H1 (cell line): ENCODE measurements around the gene GFAP. TPM values are rescaled to one million over a fixed set of nuclear protein-coding genes. Genes with fewer than 3 reads are reported as not detected.

Experiments
- CTCF ChIA-PET: fragments of 300-600 bp; sonication (Branson Sonifier 250); formaldehyde crosslinking; loops from one replicate; lab custom pipeline; 2021; ENCODE audit not compliant: partially characterized antibody; lab: Charles Lee
- POLR2A ChIA-PET: fragments of 300-600 bp; sonication (Branson Sonifier 250); formaldehyde crosslinking; loops from one replicate; lab custom pipeline; 2021; ENCODE audit warnings: inconsistent platforms; ENCODE audit not compliant: partially characterized antibody; lab: Charles Lee
- DNase-seq, 2 experiments: peaks; one replicate each; pipeline versions ENCODE4 v3.0.0 to v3.0.0-alpha.2; 2010 to 2022; ENCODE audit warnings: low spot score in 2 of 2, low read depth in 1 of 2, mixed read lengths in 1 of 2
- FAIRE-seq: peaks from 2 replicates; lab custom pipeline; 2011; peaks lifted over from hg19 to GRCh38; lab: Jason Lieb, UNC
- H2AFZ ChIP-seq: 2 replicates; pipeline ENCODE4 v1.8.1; 2012; ENCODE audit warnings: low read length, inconsistent platforms
- H2AK5ac ChIP-seq: 2 replicates; pipeline ENCODE4 v1.6.1; 2013; ENCODE audit warnings: low read depth, low read length
- H2BK120ac ChIP-seq: replicated peaks from 2 replicates; pipeline ENCODE3; 2013; ENCODE audit warnings: low read depth, low read length, inconsistent platforms
- H2BK12ac ChIP-seq: 2 replicates; pipeline ENCODE4 v1.6.1; 2013; ENCODE audit warnings: low read depth, low read length
- H2BK15ac ChIP-seq: 2 replicates; pipeline ENCODE4 v1.6.1; 2013; ENCODE audit warnings: low read length
- H2BK20ac ChIP-seq: 2 replicates; pipeline ENCODE4 v1.6.1; 2013; ENCODE audit warnings: low read length
- H2BK5ac ChIP-seq: 2 replicates; pipeline ENCODE4 v1.6.1; 2013; ENCODE audit warnings: low read depth, low read length
- H3K14ac ChIP-seq: 2 replicates; pipeline ENCODE4 v1.6.1; 2013; ENCODE audit warnings: inconsistent platforms; ENCODE audit not compliant: insufficient read length
- H3K18ac ChIP-seq: 2 replicates; pipeline ENCODE4 v1.6.1; 2013; ENCODE audit warnings: low read length; ENCODE audit errors: extremely low read depth
- H3K23ac ChIP-seq: 2 replicates; pipeline ENCODE4 v1.6.1; 2013; ENCODE audit warnings: inconsistent platforms; ENCODE audit not compliant: insufficient read length
- H3K23me2 ChIP-seq: 2 replicates; pipeline ENCODE4 v1.6.1; 2013; ENCODE audit warnings: low read depth, low read length
- H3K27ac ChIP-seq: 2 replicates; pipeline ENCODE4 v1.6.1; 2011; ENCODE audit warnings: low read depth, low read length, inconsistent platforms
- H3K27me3 ChIP-seq, 4 experiments: replicated peaks in 1 of 4; 1 replicate in 1 of 4; 2 replicates in 3 of 4; pipeline versions ENCODE4 v1.6.1 to v1.8.1; 2011 to 2013; ENCODE audit warnings: low read length in 3 of 4, mild to moderate bottlenecking in 3 of 4, inconsistent platforms in 2 of 4, mixed read lengths in 2 of 4, moderate library complexity in 1 of 4; ENCODE audit not compliant: control insufficient read depth in 3 of 4, insufficient read depth in 3 of 4; ENCODE audit errors: extremely low read depth in 1 of 4
- H3K36me3 ChIP-seq, 4 experiments: 2 replicates each; pipeline versions ENCODE4 v1.6.1 to v1.8.1; 2011 to 2013; ENCODE audit warnings: mild to moderate bottlenecking in 4 of 4, low read length in 3 of 4, moderate library complexity in 2 of 4, control low read depth in 1 of 4, inconsistent platforms in 1 of 4; ENCODE audit not compliant: insufficient read depth in 4 of 4, control insufficient read depth in 2 of 4
- H3K4ac ChIP-seq: replicated peaks from 2 replicates; pipeline ENCODE3; 2013; ENCODE audit warnings: low read length, low read depth, mixed read lengths, inconsistent platforms; ENCODE audit not compliant: insufficient read length
- H3K4me1 ChIP-seq, 4 experiments: replicated peaks in 1 of 4; 1 replicate in 1 of 4; 2 replicates in 3 of 4; pipeline versions ENCODE4 v1.6.1 to v1.8.1; 2011 to 2013; ENCODE audit warnings: low read length in 3 of 4, inconsistent platforms in 2 of 4, mixed read lengths in 1 of 4; ENCODE audit not compliant: insufficient read depth in 4 of 4, control insufficient read depth in 3 of 4
- H3K4me2 ChIP-seq, 2 experiments: 2 replicates each; pipeline versions ENCODE4 v1.6.1 to v1.8.1; 2011 to 2013; ENCODE audit warnings: low read depth in 2 of 2, low read length in 2 of 2, control low read depth in 1 of 2, inconsistent platforms in 1 of 2, mild to moderate bottlenecking in 1 of 2; ENCODE audit not compliant: insufficient read depth in 1 of 2
- H3K4me3 ChIP-seq, 4 experiments: fragments of 200-600, 300-600 bp in 1 of 4; sonication (generic), shearing (Covaris generic), sonication (Bioruptor Twin) in 1 of 4; 2 replicates each; pipeline versions ENCODE4 v1.5.1 to v1.8.1; 2011 to 2016; ENCODE audit warnings: low read length in 4 of 4, low read depth in 3 of 4, control low read depth in 2 of 4, inconsistent platforms in 2 of 4, mild to moderate bottlenecking in 2 of 4, mixed read lengths in 1 of 4, moderate library complexity in 1 of 4; ENCODE audit not compliant: insufficient read depth in 2 of 4; ENCODE audit errors: extremely low read depth in 1 of 4
- H3K56ac ChIP-seq: replicated peaks from 2 replicates; pipeline ENCODE3; 2013; ENCODE audit warnings: low read depth, mild to moderate bottlenecking, mixed read lengths, low read length, inconsistent platforms; ENCODE audit not compliant: insufficient read length
- H3K79me1 ChIP-seq: 2 replicates; pipeline ENCODE4 v1.6.1; 2013; ENCODE audit warnings: low read depth, low read length, control low read depth
- H3K79me2 ChIP-seq, 2 experiments: 2 replicates each; pipeline versions ENCODE4 v1.6.1 to v1.8.1; 2012 to 2013; ENCODE audit warnings: low read length in 2 of 2, mild to moderate bottlenecking in 2 of 2, inconsistent platforms in 1 of 2; ENCODE audit not compliant: insufficient read depth in 2 of 2, control insufficient read depth in 1 of 2
- H3K9ac ChIP-seq, 4 experiments: replicated peaks in 1 of 4; 1 replicate in 1 of 4; 2 replicates in 3 of 4; pipeline versions ENCODE4 v1.6.1 to v1.8.1; 2011 to 2013; ENCODE audit warnings: low read depth in 3 of 4, low read length in 3 of 4, control low read depth in 2 of 4, mild to moderate bottlenecking in 2 of 4, moderate library complexity in 2 of 4, inconsistent platforms in 1 of 4; ENCODE audit errors: extremely low read depth in 1 of 4
- H3K9me3 ChIP-seq, 2 experiments: 2 replicates each; pipeline versions ENCODE4 v1.6.1 to v1.8.1; 2012 to 2013; ENCODE audit warnings: mild to moderate bottlenecking in 2 of 2, moderate library complexity in 2 of 2, control low read depth in 1 of 2, inconsistent platforms in 1 of 2, low read depth in 1 of 2, low read length in 1 of 2, mixed read lengths in 1 of 2; ENCODE audit not compliant: insufficient read depth in 2 of 2
- H4K20me1 ChIP-seq, 2 experiments: replicated peaks in 1 of 2; 2 replicates each; pipeline versions ENCODE3 to v1.8.1; 2011 to 2013; ENCODE audit warnings: inconsistent platforms in 2 of 2, low read length in 2 of 2, mild to moderate bottlenecking in 1 of 2; ENCODE audit not compliant: insufficient read depth in 2 of 2, control insufficient read depth in 1 of 2
- H4K5ac ChIP-seq: 2 replicates; pipeline ENCODE4 v1.6.1; 2013; ENCODE audit warnings: low read length, low read depth, mixed read lengths, inconsistent platforms; ENCODE audit not compliant: insufficient read length
- H4K8ac ChIP-seq: 2 replicates; pipeline ENCODE4 v1.8.0; 2013; ENCODE audit warnings: mild to moderate bottlenecking, moderate library complexity, low read length, inconsistent platforms; ENCODE audit not compliant: insufficient read depth; ENCODE audit errors: extremely low read depth
- H4K91ac ChIP-seq: replicated peaks from 2 replicates; pipeline ENCODE3; 2013; ENCODE audit warnings: low read length, mixed read lengths, inconsistent platforms; ENCODE audit not compliant: insufficient read length
- NANOG ChIP-seq: IDR thresholded peaks from 2 replicates; pipeline ENCODE4 v1.6.1; 2011; ENCODE audit warnings: low read length, low read depth, mild to moderate bottlenecking, inconsistent platforms; ENCODE audit not compliant: insufficient read depth, poor library complexity, severe bottlenecking
- TAF1 ChIP-seq: IDR thresholded peaks from 2 replicates; pipeline ENCODE4 v1.6.1; 2011; ENCODE audit warnings: mild to moderate bottlenecking, low read depth, low read length
- YY1 ChIP-seq: IDR thresholded peaks from 2 replicates; pipeline ENCODE4 v1.6.1; 2011; ENCODE audit warnings: low read depth, mild to moderate bottlenecking, low read length
- WGBS, 2 experiments: shearing (Covaris generic) in 1 of 2; methylation state at CpG; one replicate each; pipeline versions ENCODE4 v1.1.6 to v1.1.7; 2013 to 2015; ENCODE audit warnings: low lambda C conversion rate in 2 of 2, mixed read lengths in 2 of 2, inconsistent platforms in 1 of 2, low coverage in 1 of 2, missing lambda C conversion rate in 1 of 2; ENCODE audit not compliant: insufficient replicate concordance in 2 of 2, insufficient coverage in 1 of 2, insufficient read length in 1 of 2; ENCODE audit errors: extremely low coverage in 1 of 2, missing lambda C conversion rate in 1 of 2; 5-methylcytosine and 5-hydroxymethylcytosine counted together
- polyA plus RNA-seq, 7 experiments: library from polyadenylated mRNA; depleted of rRNA in 3 of 7; stranded (reverse) in 5 of 7; unstranded in 2 of 7; fragments of >200 nt in 5 of 7; fragments of 200-250 nt in 2 of 7; gene quantifications; 1 replicate in 5 of 7; 2 replicates in 1 of 7; 4 replicates in 1 of 7; pipeline versions ENCODE4 v1.2.1 to v1.2.3, GENCODE V29; 2011 to 2013; ENCODE audit warnings: missing spikeins in 2 of 7, mixed read lengths in 2 of 7
- total RNA-seq: library from RNA; stranded (reverse); fragmentation: NEBNext Ultra II Directional; extraction: Animal tissue kit (Norgen Biotek cat#: 25700); gene quantifications from 2 replicates; pipeline ENCODE4 v1.2.1, GENCODE V29; 2021

Gene GFAP
- total and polyA plus RNA-seq, 2 of the 8 experiments (the other 6 are each of a cell fraction or from before 2014, with no cell fraction given): 1.3 to 1.5 TPM

GRCh38 chr17:44875761-44876160 lies 39.5 kb downstream of the GFAP start:
- H3K18ac ChIP-seq: no peak overlapping the region
- H2BK12ac ChIP-seq: no peak overlapping the region
- no peak overlapping the region for H4K91ac ChIP-seq
- H3K9me3 ChIP-seq: no peaks in the 10 kb centered on the region
- H2BK15ac ChIP-seq: no peak overlapping the region
- POLR2A ChIA-PET: interaction anchor here (0.6 to 1.4 kb wide), 6 partner anchors 13 to 118 kb away, joined by 3 to 4 read pairs (median 3); partner anchors contain the start of gene HIGD1B
- H3K4ac ChIP-seq: no peak overlapping the region
- H3K14ac ChIP-seq: no peak overlapping the region
- no peak overlapping the region for H3K4me2 ChIP-seq
- H3K27ac ChIP-seq: no peak overlapping the region
- no peak overlapping the region for H2BK120ac ChIP-seq
- CTCF ChIA-PET: interaction anchor here (0.6 to 11.2 kb wide), 4 partner anchors 10 to 100 kb away, joined by 3 to 141 read pairs (median 10); no protein-coding TSS in a partner anchor
- no peak overlapping the region for H2AFZ ChIP-seq
- no peaks in the 10 kb centered on the region for H3K4me1 ChIP-seq
- no peak overlapping the region for H4K5ac ChIP-seq
- no peak overlapping the region for H2BK20ac ChIP-seq
- no peaks in the 10 kb centered on the region for H4K20me1 ChIP-seq
- peaks cover 27 to 67% (median 48%) of the 10 kb centered on the region in 4 experiments for H3K36me3 ChIP-seq
- H3K79me1 ChIP-seq: peaks cover 3% of the 10 kb centered on the region; the same call in 1 of the 2 replicates
- no peak overlapping the region for H3K23ac ChIP-seq
- DNase-seq (no peak), FAIRE-seq (no peak)
- H3K79me2 ChIP-seq: no peaks in the 10 kb centered on the region
- WGBS, 2 experiments: 95% methylated on average over 6 of the region's 6 CpGs; no CpG with 5 or more reads in 1 of the 2 experiments
- H3K27me3 ChIP-seq: no peaks in the 10 kb centered on the region
- no peak overlapping the region for H3K4me3 ChIP-seq
- H3K9ac ChIP-seq: no peak overlapping the region
- H2BK5ac ChIP-seq: no peak overlapping the region
- H3K23me2 ChIP-seq: no peaks in the 10 kb centered on the region
- H4K8ac ChIP-seq: no peak overlapping the region
- H3K56ac ChIP-seq: no peak overlapping the region
- H2AK5ac ChIP-seq: no peak overlapping the region
- TF ChIP-seq NANOG: no peak
- TF ChIP-seq TAF1: no peak
- TF ChIP-seq YY1: no peak
